GM19193 (cell line): Measurements from ENCODE around the gene EPAS1.

Experiments used
- POLR2A ChIP-seq: IDR thresholded peaks from 4 replicates; pipeline ENCODE4 v1.6.1; 2011; ENCODE audit not compliant: insufficient read depth, insufficient read length; ENCODE audit errors: extremely low read depth

Gene EPAS1

DNA sequence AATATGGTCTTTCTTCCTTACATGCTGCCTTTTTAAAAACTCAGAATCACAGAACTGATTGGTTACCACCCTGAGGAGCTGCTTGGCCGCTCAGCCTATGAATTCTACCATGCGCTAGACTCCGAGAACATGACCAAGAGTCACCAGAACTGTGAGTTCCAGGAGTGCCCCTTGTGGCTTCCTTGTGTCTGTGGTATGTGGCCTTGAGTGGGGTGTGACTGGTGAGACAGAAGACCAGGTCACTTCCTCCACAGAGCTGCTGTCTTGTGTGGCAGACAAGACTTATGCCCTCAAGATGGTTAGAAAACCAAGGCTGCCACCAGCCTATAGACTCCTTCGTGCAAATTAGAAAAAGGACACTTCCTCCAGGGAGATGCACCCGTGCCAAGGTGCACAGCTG lies 72.6 kb downstream of the EPAS1 start:
- TF ChIP-seq POLR2A = no peak

DNA sequence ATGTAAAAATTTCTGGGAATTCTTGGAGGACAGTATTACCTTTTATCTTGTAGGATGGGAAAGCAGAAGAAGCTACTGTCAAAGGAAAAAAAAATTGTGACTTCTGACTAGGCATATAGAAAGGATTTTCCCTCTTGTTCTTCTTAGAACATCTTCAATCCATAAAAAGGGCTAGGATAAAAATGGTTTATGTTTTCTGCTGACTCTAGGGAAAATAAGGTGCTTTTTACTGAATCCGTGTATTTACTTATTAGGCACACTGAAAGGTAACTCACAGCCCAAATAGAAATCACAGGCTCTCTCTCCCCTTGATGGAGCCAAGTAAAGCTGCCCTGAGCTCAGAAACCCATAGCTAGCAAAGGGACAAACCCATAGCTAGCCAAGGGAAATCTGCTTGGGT lies 74.6 kb downstream of the EPAS1 start:
- TF ChIP-seq POLR2A = no peak

DNA sequence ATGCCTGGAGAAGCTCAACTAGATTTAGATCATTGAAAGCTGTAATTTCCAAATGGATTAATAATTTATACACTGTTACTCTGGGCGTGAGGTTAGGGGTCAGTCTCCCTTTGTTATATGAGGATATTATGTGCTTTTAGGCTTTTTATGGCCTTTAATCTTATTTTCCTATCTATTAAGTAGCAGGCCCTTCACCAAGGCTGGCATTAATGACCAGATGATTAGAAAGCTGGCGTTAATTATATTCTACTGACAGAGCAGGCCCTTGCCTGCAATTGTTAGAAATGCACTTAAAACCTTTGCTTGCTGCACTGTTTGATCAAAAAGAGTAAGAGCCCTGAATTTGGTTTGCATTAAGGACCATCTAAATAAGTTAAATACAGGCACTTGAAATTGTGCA lies 75.3 kb downstream of the EPAS1 start:
- TF ChIP-seq POLR2A = no peak

DNA sequence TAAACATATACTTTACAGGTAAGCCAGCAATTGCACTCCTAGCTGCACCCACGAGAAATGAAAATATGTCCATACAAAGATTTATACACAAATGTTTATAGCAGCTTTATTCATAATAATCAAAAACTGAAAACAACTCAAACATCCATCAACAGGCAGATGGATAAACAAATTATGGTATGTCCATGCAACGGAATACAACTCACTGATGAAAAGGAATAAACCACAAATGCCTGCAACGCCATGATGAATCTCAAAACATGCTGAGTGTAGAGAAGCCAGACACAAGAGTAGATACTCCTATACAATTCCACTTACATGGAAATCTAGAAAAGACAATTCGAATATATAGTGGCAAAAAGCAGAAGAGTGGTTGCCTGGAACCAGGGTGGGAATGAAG lies 76.0 kb downstream of the EPAS1 start:
- no peak for TF ChIP-seq POLR2A

DNA sequence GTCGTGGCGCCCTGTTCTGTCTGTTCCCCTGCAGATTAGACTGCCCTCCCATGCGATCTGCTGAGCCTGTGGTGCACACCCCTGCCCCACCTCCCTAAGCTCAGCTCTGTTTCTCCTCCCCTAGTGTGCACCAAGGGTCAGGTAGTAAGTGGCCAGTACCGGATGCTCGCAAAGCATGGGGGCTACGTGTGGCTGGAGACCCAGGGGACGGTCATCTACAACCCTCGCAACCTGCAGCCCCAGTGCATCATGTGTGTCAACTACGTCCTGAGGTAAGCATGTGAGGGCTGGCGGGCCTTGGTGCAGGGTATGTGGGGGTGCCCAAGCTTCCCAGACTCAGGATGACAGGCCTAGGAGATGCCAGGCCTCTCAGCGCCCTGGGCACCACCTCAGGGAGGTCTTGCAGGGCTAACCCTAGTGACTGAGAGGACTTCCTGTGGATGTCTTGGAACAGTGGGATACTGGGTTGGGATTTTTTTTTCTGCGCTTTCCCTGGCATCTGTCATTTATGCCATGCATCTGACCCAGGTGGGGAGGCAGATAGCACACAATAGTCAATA lies 78.4 kb downstream of the EPAS1 start:
- no peak for TF ChIP-seq POLR2A

DNA sequence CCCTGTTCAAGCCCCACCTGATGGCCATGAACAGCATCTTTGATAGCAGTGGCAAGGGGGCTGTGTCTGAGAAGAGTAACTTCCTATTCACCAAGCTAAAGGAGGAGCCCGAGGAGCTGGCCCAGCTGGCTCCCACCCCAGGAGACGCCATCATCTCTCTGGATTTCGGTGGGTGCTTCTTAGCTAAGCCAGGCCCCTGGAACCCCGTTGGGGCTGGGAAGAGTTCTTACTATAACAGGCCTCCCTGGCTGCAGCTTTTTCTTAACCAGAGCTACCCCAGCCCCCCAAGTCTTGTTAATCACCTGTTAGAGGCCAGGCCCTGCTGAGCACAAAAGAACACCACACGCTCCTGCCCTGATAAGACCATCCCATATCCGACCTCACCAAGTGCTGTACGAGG lies 79.4 kb downstream of the EPAS1 start:
- no peak for TF ChIP-seq POLR2A

DNA sequence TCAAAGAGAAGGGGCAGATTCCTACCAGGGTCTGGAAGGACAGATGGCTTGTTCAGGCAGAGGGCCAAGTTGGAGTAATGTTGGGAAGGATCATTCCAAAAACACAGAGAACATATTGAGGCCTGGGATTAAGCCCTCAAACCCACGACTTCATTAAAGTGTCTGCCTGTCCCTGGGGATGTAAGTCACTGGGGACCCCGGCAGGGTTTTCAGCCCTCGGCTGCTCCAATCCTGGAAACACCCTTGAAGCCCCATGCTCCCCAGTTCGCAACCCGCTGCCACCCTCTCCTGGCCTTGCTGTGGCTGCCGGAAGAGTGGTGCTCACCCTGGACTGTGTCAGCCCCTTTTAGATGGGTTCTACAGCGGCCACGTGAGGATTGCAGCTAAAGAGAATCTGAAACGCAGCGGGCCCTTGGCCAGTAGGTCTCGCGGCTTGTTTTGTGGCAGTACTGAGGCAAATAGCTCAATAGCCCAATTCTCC lies 79.9 kb downstream of the EPAS1 start:
- TF ChIP-seq POLR2A = no peak

DNA sequence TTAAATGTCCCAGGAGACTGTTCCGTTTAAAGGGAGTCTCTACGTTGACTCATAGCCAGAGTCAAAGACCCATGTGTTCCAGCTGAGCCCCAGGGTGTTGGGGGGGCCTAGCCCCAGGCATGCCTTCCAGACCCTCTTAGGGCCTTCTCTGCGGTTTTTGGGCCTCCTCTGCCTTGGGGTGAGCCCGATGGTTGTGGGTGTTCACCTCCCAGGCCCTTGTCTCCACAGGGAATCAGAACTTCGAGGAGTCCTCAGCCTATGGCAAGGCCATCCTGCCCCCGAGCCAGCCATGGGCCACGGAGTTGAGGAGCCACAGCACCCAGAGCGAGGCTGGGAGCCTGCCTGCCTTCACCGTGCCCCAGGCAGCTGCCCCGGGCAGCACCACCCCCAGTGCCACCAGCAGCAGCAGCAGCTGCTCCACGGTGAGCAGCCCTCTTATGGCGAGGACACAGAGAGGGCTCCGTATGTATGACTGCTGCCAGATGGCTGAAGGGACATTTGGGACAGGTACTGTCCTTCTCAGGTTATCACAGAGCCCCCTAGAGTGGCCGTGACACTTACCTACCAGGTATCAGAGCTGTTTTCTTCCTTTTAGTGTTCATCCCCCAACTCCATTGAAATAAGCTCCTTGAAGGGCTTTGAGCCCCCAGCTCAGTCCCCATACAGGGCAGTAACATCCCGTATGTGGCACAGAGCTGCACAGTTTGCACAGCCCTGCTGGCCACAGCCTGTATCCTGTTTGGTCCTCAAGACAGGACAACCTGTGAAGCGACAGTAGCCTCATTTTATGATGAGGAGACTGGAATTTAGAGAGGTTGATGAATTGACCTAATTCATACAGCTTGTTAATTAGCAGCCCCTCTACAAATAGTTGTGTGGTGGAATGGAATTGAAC lies 80.7 kb downstream of the EPAS1 start:
- no peak for TF ChIP-seq POLR2A

DNA sequence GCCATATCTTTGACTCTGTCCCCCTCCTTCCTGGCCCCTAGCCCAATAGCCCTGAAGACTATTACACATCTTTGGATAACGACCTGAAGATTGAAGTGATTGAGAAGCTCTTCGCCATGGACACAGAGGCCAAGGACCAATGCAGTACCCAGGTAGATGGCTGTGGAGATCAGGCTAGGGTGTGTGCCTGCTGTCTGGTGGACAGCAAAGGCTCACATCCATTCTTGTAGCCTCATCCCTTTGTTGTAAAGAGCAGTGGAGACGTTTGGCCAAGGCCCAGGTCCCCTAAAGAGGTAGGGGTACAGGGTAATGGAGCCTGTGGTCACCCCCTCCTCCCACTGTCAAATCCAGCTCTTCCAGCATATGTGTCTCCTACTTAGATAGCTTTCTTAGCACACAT lies 81.4 kb downstream of the EPAS1 start:
- no peak for TF ChIP-seq POLR2A

DNA sequence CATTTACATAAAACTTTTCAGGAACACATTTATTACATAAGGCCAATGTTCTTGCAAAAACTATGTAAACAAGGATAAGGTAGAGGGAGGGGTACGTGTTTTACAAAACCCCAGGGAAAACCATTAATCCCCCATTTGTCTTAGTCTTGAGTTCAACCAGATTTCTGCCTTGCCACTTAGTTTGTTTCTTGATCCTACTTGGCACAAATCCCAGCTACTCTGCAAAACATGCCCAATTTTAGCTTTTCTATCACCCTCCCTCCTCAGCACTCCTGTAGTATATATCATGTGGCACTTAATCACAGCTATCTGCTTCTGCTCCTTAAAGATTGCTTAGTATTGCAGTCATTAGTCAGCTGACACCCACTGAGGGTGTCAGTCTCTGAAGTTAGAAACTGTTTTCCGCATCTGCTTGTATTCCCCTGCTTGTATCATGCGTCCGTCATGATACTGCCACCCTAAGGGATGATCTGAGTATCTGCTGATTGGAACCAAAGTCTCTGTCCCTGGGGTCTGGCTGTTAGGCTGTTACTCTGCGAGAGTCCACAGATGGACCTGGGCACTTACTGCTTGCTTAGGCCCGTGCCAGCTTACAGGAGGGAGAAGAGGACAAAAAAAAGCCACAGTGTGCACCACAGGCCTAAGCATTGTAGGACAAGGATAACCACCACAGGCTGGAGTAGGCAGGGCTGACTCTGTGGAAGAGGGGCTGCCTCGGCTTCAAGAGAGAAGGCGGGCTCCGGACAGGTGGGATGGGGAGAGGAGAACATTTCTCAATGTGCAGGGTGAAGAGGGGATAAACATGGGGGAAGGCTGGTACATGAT lies 82.2 kb downstream of the EPAS1 start:
- TF ChIP-seq POLR2A = no peak

DNA sequence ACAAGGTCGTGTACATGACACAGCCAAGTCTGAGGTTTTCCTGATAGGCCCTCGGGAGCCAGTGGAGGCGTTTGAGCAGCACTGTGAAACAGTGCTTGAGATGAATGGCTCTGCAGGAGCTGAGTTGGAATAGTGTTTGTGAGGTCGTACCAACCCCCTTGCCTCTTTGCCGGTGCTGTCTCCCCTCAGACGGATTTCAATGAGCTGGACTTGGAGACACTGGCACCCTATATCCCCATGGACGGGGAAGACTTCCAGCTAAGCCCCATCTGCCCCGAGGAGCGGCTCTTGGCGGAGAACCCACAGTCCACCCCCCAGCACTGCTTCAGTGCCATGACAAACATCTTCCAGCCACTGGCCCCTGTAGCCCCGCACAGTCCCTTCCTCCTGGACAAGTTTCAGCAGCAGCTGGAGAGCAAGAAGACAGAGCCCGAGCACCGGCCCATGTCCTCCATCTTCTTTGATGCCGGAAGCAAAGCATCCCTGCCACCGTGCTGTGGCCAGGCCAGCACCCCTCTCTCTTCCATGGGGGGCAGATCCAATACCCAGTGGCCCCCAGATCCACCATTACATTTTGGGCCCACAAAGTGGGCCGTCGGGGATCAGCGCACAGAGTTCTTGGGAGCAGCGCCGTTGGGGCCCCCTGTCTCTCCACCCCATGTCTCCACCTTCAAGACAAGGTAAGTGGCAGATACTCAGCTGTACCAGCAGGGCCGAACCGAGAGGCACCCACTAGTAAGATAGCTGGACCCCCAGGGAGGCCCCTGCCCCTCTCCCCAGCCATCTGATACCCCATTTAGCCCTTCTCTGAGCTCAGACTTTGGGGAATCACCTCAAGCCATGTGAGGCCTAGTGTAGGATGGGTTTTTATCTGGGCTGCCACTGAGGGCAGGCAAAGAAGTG lies 83.1 kb downstream of the EPAS1 start:
- TF ChIP-seq POLR2A = no peak

DNA sequence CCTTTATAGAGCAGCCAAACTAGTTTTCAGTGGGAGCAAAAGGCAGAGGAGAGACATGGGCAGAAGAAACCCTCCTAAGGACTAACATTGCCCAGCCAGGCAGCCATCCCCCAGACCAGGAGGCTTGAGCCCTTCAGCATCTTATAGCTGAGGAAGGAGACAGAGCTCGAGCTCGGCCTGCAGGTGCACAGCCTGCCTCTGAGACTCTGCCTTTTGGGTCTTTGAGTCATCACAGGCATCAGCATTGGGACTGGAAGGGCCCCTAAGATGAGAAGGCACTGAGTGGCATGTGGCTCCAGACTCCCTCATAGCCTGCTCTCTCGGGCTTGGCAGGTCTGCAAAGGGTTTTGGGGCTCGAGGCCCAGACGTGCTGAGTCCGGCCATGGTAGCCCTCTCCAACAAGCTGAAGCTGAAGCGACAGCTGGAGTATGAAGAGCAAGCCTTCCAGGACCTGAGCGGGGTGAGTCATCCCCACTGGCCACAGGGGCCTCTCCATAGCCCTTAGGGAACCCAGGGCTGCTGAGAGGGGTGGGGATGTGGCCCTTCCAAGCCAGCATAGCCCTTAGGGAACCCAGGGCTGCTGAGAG lies 84.1 kb downstream of the EPAS1 start:
- TF ChIP-seq POLR2A = no peak

DNA sequence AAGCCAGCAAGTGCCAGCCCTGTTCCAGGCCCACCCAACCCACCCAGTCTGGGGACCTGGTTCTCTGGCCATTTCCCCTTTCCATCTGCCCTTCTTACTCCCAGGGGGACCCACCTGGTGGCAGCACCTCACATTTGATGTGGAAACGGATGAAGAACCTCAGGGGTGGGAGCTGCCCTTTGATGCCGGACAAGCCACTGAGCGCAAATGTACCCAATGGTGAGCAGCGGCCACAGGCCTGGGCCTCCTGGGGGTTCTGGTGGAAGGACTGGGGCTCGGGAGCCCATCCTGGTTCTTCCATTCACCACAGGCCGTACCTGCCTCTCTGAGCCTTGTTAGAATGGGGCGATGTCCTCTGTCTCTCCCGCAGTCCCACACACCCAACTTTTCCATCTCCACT lies 84.7 kb downstream of the EPAS1 start:
- no peak for TF ChIP-seq POLR2A

DNA sequence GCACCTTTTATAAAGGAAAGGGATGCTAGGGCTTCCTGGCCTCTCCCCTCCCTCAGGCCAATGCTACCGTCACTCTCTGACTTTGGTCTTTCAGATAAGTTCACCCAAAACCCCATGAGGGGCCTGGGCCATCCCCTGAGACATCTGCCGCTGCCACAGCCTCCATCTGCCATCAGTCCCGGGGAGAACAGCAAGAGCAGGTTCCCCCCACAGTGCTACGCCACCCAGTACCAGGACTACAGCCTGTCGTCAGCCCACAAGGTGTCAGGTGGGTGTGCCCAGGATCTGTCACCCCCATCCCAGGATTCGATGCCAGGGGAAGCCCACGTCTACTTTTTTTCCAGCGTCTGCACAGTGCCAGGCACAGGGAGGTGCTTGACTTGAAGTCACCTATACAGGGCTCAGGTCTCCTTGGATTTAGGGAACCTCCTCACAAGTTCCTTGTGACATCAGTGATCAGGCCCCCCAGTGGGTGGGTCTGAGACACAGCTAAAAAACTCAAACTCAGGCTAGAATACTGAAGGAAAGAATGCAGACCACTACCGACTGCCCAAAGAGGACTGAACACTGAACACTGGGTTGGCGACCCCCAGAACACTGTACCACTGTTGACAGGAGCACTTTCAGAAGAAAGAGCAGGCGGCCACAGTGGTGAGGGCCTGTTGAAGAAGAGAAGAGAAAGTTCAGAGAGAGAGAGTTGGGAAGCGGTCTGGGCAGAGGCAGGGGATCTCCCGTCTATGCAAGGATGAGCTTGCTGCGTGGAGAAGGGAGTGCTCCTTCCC lies 85.3 kb downstream of the EPAS1 start:
- no peak for TF ChIP-seq POLR2A

DNA sequence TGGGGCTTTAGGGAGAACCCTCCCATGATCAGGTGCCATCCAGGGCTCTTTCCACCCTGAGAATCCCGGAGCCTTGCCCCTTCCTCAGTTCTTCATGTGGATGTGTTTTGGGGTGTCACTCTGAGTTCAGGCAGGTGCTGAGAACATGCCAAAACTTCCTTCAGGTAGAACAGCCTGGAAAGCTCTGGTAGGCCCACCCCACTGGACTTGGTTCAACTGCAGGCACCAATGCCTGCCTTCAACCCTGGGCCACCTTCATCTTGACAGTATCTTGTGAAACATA lies 85.8 kb downstream of the EPAS1 start:
- TF ChIP-seq POLR2A = no peak
